Measurements from ENCODE around the gene KNDC1. TPM values are rescaled to one million over a fixed set of nuclear protein-coding genes. Genes with fewer than 3 reads are reported as not detected.

KNDC1 gene
- total and polyA plus RNA-seq, 8 donors = 2.5 to 10.4 (median 4.0) TPM

GRCh38 chr10:133113847-133114246, 46.2 kb upstream of the KNDC1 start:
- H3K9me3 ChIP-seq = peaks cover 0 to 7% of the 10 kb centered on the region in 2 donors
- DNase-seq (peak in 1 of 4 donors; percentile 53), ATAC-seq (no peak)
- no peaks in the 10 kb centered on the region for H3K36me3 ChIP-seq
- H3K27me3 ChIP-seq = peaks cover 0 to 38% of the 10 kb centered on the region in 2 donors
- no peak overlapping the region for H3K4me3 ChIP-seq
- TF ChIP-seq CTCF (IDR thresholded peaks at IDR 0.05) = no peak
- intact Hi-C loops (cut with DNase I) = no loop called here
- H3K4me1 ChIP-seq = no peaks in the 10 kb centered on the region
- H3K27ac ChIP-seq = no peak overlapping the region

GRCh38 chr10:133114251-133114650, 45.8 kb upstream of the KNDC1 start:
- no peak overlapping the region for H3K27ac ChIP-seq
- no peaks in the 10 kb centered on the region for H3K4me1 ChIP-seq
- no peaks in the 10 kb centered on the region for H3K36me3 ChIP-seq
- H3K4me3 ChIP-seq = no peak overlapping the region
- peaks cover 0 to 38% of the 10 kb centered on the region in 2 donors for H3K27me3 ChIP-seq
- intact Hi-C loops (cut with DNase I) = no loop called here
- ATAC-seq = no peak
- peak in 1 of 4 donors; percentile 49 for DNase-seq
- no peak for TF ChIP-seq CTCF (IDR thresholded peaks at IDR 0.05)
- H3K9me3 ChIP-seq = peaks cover 0 to 11% of the 10 kb centered on the region in 2 donors

GRCh38 chr10:133114726-133115452, 45.1 kb upstream of the KNDC1 start:
- no peaks in the 10 kb centered on the region for H3K4me1 ChIP-seq
- no peak for TF ChIP-seq CTCF (IDR thresholded peaks at IDR 0.05)
- H3K36me3 ChIP-seq = no peaks in the 10 kb centered on the region
- DNase-seq (peak in 1 of 4 donors; percentile 53), ATAC-seq (no peak)
- H3K4me3 ChIP-seq = no peak overlapping the region
- H3K9me3 ChIP-seq = peaks cover 0 to 12% of the 10 kb centered on the region in 2 donors
- H3K27me3 ChIP-seq = peaks cover 0 to 35% of the 10 kb centered on the region in 2 donors
- intact Hi-C loops (cut with DNase I) = no loop called here
- H3K27ac ChIP-seq = no peak overlapping the region

- H3K4me3 ChIP-seq = no peak overlapping the region
- H3K27ac ChIP-seq = no peak overlapping the region
- H3K36me3 ChIP-seq = no peaks in the 10 kb centered on the region
- H3K4me1 ChIP-seq = no peaks in the 10 kb centered on the region
- intact Hi-C loops (cut with DNase I) = no loop called here
- DNase-seq (peak in 1 of 4 donors; percentile 71), ATAC-seq (no peak)
- no peak for TF ChIP-seq CTCF (IDR thresholded peaks at IDR 0.05)
- H3K9me3 ChIP-seq = peaks cover 0 to 12% of the 10 kb centered on the region in 2 donors
- peaks cover 0 to 31% of the 10 kb centered on the region in 2 donors for H3K27me3 ChIP-seq
Observed at GRCh38 chr10:133115453-133115842, 44.6 kb upstream of the KNDC1 start.

GRCh38 chr10:133115976-133116375, 44.0 kb upstream of the KNDC1 start:
- no peak for TF ChIP-seq CTCF (IDR thresholded peaks at IDR 0.05)
- Histone ChIP-seq H3K4me1 (no peaks in the 10 kb centered on the region), H3K36me3 (no peaks in the 10 kb centered on the region), H3K27me3 (peaks cover 0 to 27% of the 10 kb centered on the region in 2 donors), H3K4me3 (no peak overlapping the region), H3K9me3 (peaks cover 0 to 12% of the 10 kb centered on the region in 2 donors), H3K27ac (no peak overlapping the region)
- intact Hi-C loops (cut with DNase I) = no loop called here
- ATAC-seq (no peak), DNase-seq (peak in 2 of 4 donors; percentile 16 to 53)

Data from left lung (tissue), 10 donors.